ENCODE data around the gene KLC3.

KLC3 gene

GRCh38 chr19:45340232-45340898 is at the start of gene KLC3:
Gene KLC3, plus strand, starts transcription at chr19:45340750. Its CDS starts 4,792 bp downstream, at chr19:45345542.
- DNase-seq (ENCODE audit: extremely low spot score): peak; percentile 60
- ChIA-PET CTCF (interaction anchor here (1.0 to 1.5 kb wide), 4 partner anchors 10 to 214 kb away, joined by 3 read pairs; no protein-coding TSS in a partner anchor), POLR2A (no interaction called here)
- no peak for TF ChIP-seq CTCF (IDR thresholded peaks at IDR 0.05; ENCODE audit: control extremely low read depth, extremely low read depth, low read depth, missing control alignments)

- TF ChIP-seq CTCF (IDR thresholded peaks at IDR 0.05; ENCODE audit: control extremely low read depth, extremely low read depth, low read depth, missing control alignments): no peak
- ChIA-PET CTCF (interaction anchor here (1.3 to 1.8 kb wide), 2 partner anchors 11 to 12 kb away, joined by 3 to 4 read pairs; no protein-coding TSS in a partner anchor), POLR2A (no interaction called here)
- DNase-seq (ENCODE audit: extremely low spot score): no peak
These were observed 48.7 kb upstream of the KLC3 start for GRCh38 chr19:45291834-45292233.

- ChIA-PET CTCF (no interaction called here), POLR2A (no interaction called here)
- no peak for DNase-seq (ENCODE audit: extremely low spot score)
- TF ChIP-seq CTCF (IDR thresholded peaks at IDR 0.05; ENCODE audit: control extremely low read depth, extremely low read depth, low read depth, missing control alignments): no peak
These were observed 46.9 kb upstream of the KLC3 start for GRCh38 chr19:45293682-45294081.

- ChIA-PET POLR2A (no interaction called here), CTCF (no interaction called here)
- no peak for DNase-seq (ENCODE audit: extremely low spot score)
- no peak for TF ChIP-seq CTCF (IDR thresholded peaks at IDR 0.05; ENCODE audit: control extremely low read depth, extremely low read depth, low read depth, missing control alignments)
These were observed 46.1 kb upstream of the KLC3 start for GRCh38 chr19:45294291-45295029.

GRCh38 chr19:45295873-45296272 is 44.7 kb upstream of the KLC3 start:
- DNase-seq (ENCODE audit: extremely low spot score): no peak
- ChIA-PET POLR2A (no interaction called here), CTCF (no interaction called here)
- TF ChIP-seq CTCF (IDR thresholded peaks at IDR 0.05; ENCODE audit: control extremely low read depth, extremely low read depth, low read depth, missing control alignments): no peak

- DNase-seq (ENCODE audit: extremely low spot score): no peak
- POLR2A ChIA-PET: no interaction called here
- TF ChIP-seq CTCF (IDR thresholded peaks at IDR 0.05; ENCODE audit: control extremely low read depth, extremely low read depth, low read depth, missing control alignments): no peak
- CTCF ChIA-PET: no interaction called here
These were observed 44.2 kb upstream of the KLC3 start for GRCh38 chr19:45296355-45296754.
